NCI-H1694 treated with DMSO at 0.1 percent for 48 hours (cell line): ENCODE measurements around the gene STN1.
A peak's percentile ranks its signal among the peaks of the same experiment; 100 is the strongest.

Experiments
- DNase-seq: peaks from one replicate; lab custom pipeline; 2025; lab: John Stamatoyannopoulos, UW

The STN1 gene

DNA sequence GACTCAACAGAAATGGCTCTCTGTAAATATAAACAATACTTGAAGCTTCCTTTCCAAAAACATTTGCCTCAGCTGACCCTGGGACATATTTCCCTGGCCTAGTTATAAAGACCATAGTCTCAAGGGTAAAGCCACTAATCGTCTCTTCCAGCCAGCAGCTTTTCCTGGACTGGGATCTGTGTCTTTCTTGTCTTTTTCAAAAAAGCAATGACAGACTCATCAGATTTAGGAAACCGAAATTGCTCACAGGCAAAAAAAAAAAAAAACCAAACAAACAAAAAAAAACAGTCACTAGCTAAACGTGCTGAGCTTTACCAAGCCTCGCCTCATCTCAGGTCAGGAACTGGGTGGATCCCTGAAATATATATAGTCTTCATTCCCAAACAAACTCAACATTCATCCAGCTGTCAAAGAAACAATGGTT, 23.5 kb downstream of the STN1 start:
- no peak for DNase-seq

DNA sequence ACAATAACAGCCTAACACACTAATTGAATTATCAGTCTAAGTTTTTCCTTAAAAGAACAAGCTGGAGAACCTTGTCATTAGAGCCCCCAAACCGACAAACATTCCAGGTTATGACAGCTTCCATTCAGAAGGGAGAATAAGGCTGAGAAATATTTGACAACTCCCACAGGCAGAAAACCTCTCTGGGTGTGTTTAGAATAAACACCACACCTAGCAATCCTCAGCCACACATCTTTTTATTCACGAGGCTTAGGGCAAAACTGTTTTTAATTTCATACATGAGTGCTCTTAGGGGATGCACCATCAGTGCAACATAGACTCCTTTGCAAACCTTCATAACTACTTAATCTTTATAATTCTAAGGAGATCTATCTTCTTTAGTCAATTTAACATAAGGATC, 24.2 kb downstream of the STN1 start:
- DNase-seq, result no peak

DNA sequence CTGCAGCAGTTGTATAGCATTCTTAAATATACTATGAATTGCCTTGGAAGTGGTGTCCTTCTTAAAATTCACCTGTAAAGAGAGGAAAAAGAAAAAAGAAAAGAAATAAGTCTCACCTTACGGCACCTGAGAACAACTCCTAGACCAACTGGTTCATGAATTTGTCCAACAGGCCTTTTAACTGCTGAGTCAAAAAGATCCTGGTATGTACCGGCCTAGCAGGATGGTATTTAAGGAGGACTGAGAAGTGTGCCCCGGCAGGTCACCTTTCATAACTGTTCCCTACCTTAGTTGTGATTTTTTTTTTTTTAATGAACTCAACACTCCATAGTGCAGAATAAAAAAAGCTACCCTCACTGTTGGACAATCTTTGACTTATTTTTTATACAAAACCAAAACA, 25.8 kb downstream of the STN1 start:
- no peak for DNase-seq

DNA sequence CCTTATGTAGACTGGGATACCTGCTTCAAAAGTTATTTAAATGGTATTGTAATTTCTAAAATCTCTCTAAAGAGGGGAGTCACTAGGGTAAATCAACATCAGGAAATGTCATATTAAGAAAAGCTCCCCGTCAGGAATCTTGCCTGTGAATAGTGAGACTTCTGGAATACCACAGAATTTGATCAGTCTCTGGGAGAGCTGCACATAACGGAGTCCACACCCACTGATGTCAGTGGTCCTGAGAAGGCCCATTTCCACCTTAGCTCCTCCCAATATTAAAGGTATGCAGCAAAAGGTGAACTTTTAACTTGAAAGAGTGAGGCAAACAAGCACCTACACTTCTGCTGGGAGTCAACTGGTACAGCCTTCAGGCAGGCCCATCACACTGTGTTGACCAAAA, 27.3 kb downstream of the STN1 start:
- DNase-seq, result no peak

DNA sequence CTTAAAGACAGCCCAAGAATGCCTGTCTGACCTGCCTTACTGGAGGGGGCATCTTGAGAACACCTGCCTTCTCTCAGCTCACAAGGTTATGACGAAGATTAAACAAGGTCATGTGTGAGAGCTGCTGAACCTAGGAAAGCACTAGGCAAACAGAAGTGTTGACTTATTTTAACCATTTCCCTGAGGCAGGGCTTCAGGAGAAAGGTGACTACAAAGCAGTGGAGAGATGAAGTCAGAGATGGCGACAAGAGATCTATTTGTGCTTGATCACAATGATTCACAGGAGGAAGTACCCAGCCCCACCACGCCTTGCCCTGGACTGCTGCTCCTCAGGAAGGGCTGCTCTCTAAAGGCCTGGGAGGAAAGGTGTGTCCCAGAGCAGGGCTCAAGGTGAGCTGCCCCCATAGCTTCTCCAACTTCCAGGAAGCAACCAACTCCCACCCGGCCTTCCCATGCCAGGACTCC, 27.8 kb downstream of the STN1 start:
- DNase-seq, result no peak

DNA sequence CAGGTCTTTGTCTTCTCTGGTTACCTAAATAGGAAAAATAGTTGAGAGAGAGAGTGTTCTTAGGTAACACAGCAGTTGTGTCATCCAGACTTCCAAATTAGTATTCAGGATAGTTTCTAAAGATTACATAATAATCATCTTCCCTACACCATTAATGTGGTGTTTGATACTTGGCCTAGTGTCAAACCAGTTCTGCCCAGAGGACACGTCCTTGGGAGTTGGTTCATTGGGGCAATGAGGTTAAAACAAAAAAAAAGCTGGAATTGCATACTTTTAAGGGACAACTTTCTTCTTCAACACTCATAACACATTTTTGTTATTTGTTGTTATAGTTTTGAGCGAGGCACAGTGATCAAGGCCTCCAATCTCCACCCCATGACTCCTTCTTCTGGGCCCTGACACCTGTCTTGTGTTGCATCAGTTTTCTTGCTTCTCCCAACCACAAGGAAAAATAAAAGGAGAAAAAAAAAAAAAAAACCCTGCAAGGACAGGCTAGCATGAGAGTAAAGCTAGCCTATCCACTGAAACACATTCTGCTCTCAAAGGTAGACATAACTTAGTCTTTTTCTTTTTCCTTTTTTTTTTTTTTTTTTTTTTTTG, 28.8 kb downstream of the STN1 start:
- DNase-seq, result no peak

DNA sequence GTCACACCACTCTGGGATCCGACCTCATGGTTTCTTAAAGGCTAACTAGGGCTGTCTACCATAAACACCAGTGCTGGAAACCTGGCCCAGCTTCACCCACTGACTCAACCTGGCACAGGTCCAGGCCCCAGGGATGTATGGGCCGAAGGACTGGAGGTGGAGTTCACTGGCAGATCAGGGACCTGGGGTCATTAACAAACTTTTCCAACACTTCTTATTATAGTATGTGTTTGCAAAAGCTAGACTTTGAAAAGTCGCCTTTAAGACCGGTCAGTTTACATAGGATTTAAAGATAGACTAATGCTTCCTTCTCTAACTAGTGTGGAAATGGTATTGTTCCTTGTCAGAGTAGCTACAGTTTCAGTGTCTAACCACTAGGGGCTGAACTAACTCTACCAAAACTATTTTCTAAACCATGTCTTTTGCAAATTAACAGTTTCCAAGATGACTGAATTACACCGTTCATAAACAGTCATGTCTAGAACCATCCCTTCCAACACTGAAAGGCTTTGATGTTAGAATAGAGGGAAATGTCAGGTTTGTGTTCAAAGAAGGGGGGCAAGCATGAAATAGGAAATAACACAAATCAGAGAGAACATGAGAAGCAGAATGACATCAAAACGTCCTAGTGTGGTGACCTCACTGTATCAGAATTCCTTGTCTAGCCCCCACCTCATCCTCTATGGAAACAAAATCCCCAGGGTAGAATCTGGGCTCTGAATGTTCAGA, 29.7 kb downstream of the STN1 start:
- peak; percentile 73 for DNase-seq

DNA sequence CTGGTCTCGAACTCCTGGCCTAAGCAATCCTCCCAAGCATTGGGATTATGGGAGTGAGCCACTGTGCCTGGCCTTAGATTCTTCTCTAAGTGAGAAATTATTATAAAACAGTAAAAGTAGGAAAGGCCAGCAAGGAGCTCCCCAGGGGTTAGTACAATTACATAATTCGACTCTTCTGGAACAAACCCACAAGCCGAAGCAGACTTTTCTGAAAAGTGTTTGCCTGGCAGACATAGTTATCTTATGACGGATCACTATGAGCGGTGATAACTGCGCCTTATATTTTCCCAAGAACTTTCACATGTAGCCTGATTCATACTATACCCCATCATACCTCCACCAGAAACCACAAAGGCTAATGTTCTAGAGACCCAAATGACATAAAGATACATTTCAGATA, 32.4 kb downstream of the STN1 start:
- no peak for DNase-seq

DNA sequence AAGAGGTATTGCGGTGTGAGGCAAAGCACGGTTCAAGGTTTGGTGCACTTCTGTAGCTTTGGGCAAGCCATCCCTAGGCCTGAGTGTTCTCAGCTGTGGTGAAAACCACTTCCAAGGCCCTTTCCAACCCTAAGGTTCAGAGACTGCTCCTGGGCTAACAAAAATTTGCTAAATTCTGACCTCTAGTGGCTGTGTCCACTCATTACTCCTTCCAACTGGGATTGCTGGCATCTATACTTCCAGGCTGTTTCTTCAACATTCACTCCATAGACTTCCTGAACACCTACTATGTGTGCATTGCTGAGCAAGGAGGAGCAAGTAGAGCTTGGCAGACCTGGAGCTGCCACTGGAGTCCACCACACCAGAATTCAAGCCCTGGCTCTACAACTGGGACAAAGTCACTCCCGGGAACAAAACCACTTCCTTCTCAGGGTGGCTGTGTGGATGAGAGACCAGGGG, 33.3 kb downstream of the STN1 start:
- peak; percentile 77 for DNase-seq

DNA sequence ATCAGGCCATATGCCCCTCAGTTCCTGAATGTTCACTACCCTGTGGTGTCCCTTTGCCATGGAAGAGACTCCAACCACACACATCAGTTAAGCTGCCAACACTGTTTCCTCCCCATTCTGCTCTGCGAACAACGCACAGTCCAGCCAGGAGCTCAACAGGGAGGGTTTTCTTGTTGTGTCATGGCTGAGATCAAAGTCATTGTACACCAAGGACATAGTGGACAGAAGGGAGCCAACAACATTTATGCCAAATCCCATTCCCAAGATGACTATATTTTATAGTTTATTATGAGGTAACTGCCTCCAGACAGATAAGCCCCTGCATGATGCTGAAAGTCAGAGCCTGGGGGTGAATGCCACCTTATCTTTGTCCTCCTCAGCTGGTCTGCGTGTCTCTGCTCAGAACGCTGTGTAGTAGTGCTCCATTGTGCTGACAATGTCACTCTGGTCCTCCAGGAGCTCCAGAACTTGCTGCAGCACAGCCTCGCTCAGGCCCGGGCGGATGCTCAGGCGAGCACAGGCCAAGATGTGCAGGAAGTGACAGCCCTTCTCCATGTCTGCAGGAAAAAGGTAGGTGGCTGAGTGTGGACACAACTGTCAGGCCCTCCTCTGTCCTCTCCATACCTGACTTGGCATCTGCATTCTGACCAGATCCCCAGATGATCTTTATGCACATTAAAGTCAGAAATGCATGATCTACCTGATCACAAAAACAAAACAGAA, 35.5 kb downstream of the STN1 start:
- DNase-seq, result no peak

DNA sequence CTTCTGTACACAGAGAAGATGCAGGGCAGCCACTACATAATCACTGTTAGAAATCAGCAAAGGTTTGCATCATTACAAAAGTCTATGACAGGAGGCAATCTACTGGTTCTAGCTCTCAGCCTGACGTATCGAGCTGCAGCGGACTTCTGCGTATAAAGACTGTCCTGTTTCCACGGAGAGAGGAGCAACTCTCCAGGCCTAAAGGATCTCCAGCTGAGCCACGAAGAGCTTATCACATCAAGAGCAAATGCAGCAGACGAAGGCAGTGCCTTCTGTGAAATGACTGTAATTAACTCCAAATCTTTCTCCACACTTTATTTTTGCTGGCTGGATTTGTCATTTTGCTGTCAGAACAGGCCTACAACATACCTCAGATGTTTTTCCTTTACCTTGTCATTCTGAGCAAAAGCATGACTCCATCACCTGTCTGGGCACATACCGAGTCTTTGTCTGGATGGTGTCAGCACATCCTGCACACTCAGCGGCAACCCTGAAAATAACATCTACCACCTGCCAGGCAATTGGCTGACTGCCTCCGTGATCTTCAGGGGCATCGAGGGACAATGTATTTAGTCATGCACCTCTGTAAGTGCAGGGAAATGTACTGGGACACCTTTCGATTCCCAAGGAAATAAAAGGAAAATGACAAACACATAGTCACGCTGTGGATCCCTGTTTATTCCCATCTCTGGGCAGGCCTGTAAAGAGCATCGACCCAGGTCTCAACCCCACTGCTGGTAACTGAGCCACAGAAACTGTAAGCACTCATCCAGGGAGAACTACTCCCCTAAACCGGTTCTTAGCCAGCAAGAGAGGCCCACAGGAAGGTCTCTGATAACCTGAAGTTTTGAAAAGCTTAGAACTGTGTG, 36.3 kb downstream of the STN1 start:
- peak; percentile 78 for DNase-seq

DNA sequence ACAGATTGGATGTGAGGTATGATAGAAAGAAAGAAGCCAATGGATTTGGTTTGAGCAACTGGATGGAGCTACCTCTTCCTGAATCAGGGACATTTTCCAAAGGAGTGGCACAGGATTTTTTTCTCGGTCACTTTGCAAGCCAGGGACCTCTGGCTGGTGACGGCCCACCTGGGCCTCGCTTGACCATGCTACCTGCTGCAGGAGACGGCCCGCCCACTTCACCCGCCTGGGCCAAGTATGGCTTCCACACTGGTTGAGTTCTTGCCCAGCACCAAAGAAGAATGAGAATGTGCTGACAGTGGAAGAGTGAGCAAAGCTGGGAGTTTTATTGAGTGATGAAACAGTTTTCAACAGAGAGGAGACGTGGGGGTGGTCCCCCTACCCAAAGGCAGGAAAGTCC, 38.2 kb downstream of the STN1 start:
- no peak for DNase-seq

DNA sequence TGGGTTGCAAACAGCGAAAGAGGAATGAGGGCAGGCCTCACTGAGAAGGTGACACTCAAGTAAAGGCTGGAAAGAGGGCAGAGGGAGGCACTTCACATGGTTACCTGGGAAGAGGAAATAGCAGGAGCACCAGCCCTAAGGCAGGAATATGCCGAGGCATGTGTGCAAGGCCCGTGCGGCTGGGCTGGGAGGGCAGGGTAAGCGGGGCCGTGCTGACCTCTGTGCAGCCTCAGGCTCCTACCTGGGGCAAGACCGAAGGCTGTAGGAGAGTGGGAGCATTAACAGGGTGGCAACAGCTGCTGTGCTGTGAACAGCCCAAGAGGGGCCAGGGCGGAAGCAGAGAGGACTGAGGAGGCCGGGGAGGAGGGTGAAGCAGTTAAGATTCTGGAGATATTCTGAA, 38.6 kb downstream of the STN1 start:
- no peak for DNase-seq

DNA sequence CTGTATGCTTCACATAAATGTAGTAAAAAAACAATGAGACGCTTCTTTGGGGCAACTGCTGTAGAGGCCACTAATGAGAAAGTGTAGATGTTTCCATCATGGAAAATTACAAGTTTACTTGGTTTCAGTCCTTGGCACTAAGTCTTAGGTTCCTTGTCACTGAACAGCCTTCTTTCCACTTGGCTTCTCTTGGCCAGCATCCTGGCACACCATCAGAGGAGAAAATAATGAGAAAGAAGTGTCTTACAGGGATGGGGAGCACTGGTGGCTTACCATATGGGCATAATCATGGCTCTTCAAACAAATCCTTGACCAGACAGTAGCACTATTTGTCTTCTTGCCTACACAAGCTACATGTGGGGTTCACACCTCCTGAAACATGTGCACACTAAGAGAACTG, 40.1 kb downstream of the STN1 start:
- no peak for DNase-seq

DNA sequence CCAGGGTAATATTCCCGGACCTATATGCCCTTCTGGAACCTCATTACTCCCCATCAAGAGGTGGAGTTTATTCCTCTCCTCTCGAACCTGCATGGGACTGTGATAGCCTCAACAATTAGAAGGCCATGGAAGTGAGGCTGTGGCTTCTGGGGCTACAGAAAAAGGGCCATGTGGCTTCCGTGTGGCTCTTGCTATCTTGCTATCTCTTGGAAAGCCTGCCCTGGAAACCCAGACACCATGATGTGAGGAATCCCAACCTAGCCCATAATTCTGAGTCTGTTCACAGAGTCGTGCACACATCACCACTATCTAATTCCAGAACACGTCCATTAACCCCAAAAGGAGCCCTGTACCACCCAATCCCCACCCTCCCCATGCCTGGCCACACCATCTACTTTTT, 41.8 kb downstream of the STN1 start:
- DNase-seq, result no peak

DNA sequence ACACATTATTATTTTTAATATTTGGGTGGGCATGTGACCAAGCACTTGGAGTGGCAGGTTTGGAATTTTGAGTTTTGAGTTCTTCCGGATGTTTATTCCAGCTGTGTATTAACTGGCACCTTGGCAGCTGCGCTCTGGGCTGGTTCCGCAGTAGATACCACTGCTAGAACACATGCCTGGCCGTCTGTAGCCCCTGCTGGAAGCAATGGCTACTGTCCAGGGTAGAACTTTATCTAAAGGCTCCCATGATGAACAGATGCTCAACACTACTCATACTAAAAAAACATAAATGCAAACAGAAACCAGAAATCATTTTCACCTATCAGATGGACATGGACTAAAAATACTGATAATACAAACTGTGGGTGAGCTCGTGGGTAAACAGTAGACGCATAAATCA, 43.3 kb downstream of the STN1 start:
- no peak for DNase-seq

DNA sequence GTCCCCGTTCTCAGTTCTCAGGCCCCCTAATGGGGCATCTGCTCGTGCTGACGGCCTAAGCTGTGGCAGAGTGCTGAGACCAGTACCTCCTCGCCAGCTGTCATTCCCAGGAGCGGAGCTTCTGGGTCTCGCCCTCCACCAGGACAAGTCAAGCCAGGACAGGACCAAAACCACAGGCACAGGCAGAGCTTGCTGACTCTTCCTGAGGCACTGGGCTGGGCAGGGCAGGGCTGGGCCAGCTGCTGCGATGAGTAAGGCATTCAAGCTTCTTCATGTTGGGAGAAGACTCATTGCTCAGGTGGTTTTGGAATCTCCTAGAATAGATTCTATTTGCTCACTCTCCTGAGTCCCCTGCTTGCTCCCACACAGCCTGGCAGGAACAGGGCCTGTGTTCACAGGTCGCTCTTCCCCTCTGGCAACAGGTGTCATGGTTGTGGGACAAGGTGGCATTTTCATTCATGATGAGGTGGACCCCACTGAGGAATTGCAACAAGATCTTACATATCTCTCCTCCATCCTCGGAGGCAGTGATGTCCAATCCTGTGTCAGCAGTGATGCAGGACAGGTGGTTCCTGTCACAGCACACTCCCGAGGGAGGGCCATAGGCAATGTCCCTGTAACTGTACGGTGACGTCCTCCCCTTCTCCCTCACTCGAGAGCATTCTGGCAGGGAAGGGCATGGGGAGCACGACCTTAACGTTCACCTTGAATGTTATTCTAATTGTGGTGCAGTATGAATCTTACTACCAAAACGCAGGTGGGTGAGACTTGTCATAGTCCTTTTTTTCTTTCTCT, 45.6 kb downstream of the STN1 start:
- no peak for DNase-seq

DNA sequence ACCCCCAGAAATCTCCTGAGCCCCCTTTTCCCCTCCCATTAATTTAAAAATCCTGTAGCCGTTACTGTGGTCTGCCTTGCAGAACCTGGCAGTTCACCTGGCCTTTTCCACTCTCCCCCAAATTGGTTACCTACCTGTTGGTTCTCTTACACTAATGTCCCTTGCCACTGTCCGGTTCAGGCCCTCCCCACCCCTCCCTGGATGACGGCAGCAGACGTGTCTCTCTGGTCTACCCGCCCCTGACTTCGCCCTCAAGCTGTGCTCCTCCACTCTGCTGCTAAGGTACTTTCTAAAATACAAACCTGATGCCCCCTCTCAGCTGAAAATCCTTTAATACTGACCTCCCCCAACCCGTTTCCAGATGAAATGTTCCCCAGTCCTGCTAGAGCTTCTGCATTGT, 47.0 kb downstream of the STN1 start:
- DNase-seq, result no peak

DNA sequence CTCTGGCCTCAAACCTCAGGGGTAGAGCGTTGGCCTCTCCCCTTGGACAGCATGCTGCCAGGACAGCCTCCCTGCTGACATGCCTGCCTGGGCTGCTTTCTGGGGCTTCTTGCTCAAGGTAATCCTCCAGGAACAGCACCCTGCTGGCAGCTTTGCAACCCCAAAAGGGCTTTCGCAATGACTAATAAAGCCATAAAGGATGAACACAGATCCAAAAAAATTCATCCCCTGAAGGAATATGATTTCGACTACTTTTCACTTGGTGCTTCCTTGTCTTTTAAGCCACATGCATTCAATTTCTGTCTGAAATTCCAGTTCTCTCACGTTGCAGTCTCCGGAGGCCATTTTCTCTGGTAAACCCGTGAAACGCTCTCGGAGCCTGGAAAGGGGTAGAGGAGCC, 47.5 kb downstream of the STN1 start:
- DNase-seq, result no peak

DNA sequence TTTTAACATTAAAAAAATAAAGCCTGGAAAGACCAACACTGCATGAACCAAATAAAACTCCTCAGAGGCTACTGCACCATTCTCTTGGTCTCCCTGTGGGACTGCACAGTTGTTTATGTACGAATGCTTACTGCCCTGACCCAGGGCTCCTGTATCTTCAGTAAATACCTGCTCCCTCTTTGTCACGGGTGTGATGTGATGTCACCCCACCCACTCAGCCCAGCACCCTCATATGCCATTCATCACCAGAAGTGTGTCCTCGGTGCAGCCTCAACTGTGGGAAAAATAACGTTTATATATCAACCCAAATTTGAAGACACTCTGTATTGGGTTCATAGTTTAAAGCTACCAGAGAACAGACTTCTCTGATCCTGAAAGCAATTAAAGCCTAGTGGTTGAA, 48.6 kb downstream of the STN1 start:
- DNase-seq, result no peak

DNA sequence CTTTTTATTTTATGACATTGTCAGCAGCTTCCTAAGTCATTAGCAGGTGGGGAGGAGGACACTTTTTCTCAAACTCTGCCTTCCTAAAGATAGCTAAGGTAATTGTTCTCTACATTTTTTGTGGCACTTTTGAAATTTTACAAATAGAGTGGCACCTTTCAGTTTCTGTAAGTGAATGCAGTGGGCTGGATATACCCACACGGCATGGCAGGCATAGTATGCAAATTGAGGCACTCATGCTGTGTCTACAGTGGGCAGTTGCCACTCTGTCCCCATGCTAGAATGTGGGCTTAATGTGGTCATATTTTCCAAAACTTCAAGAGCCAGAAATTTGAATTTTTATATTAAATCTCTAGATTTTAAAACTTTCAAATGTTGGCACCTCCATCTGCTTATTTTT, 49.8 kb downstream of the STN1 start:
- DNase-seq, result no peak
